BLaER1 treated with 17β-estradiol and CSF1 and Interleukin-3, amounts not matched to agents 10 nM and 100 nM (cell line): ENCODE measurements around the gene EYS.
"Not testable (repeated sequence)": the region's sequence is repeated elsewhere in the genome, so short reads cannot be mapped to it uniquely, and the experiment has no call there.

Experiments
- H3K27ac ChIP-seq, 11 experiments: shearing (Covaris generic); formaldehyde crosslinking; 2 replicates each; pipeline ENCODE4 v1.8.1; 2022
- H3K27me3 ChIP-seq, 11 experiments: shearing (Covaris generic); formaldehyde crosslinking; 2 replicates each; pipeline ENCODE4 v1.8.1; 2022
- H3K36me3 ChIP-seq, 11 experiments: shearing (Covaris generic); formaldehyde crosslinking; 2 replicates each; pipeline ENCODE4 v1.8.1; 2022
- H3K4me1 ChIP-seq, 10 experiments: shearing (Covaris generic); formaldehyde crosslinking; 2 replicates each; pipeline ENCODE4 v1.8.1; 2022
- H3K4me2 ChIP-seq, 11 experiments: shearing (Covaris generic); formaldehyde crosslinking; 2 replicates each; pipeline ENCODE4 v1.8.1; 2022
- H3K4me3 ChIP-seq, 10 experiments: shearing (Covaris generic); formaldehyde crosslinking; 2 replicates each; pipeline ENCODE4 v1.8.1; 2022
- H3K9ac ChIP-seq, 11 experiments: shearing (Covaris generic); formaldehyde crosslinking; 2 replicates each; pipeline ENCODE4 v1.8.1; 2022
- H3K9me3 ChIP-seq, 11 experiments: shearing (Covaris generic); formaldehyde crosslinking; replicated peaks in 1 of 11; 2 replicates each; pipeline ENCODE4 v1.8.1; 2022
- H4K20me1 ChIP-seq, 11 experiments: shearing (Covaris generic); formaldehyde crosslinking; 2 replicates each; pipeline ENCODE4 v1.8.1; 2022
- Cebpa-rat ChIP-seq, 11 experiments: shearing (Covaris generic); IDR thresholded peaks; 2 replicates each; pipeline ENCODE4 v1.8.1; 2022

The EYS gene

GRCh38 chr6:64046746-64047208 lies 1660.2 kb downstream of the EYS start:
- Histone ChIP-seq H3K4me2 (no peak overlapping the region), H3K27me3 (no peaks in the 10 kb centered on the region), H3K9ac (no peak overlapping the region), H3K27ac (no peak overlapping the region), H3K9me3 (no peaks in the 10 kb centered on the region; a peak in 1 of 22 replicates), H4K20me1 (no peaks in the 10 kb centered on the region), H3K4me3 (no peak overlapping the region), H3K4me1 (peaks cover 0 to 15% (median 0%) of the 10 kb centered on the region in 10 experiments; a peak in 7 of 20 replicates), H3K36me3 (no peaks in the 10 kb centered on the region)
- TF ChIP-seq Cebpa-rat (IDR thresholded peaks at IDR 0.05), result no peak

DNA sequence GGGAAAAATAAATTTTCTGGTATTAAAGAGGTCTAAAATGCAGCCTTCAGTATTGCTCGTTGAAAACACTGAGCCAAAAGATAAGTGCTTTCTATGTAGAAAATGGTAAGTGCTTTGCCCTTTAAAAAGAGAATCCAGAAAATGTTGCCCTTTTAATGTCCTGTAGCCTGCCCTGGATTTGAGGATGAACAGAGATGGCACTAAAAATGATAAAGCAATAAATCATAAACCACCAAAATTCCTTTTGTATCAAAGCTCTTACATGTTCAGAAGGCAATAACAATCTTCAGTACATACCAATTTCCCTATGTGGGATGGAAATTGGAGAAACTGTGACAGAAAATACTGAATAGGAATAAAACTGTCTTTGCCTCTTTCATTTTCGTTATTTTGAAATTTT lies 1665.7 kb downstream of the EYS start:
- Histone ChIP-seq H3K4me2 (no peak overlapping the region), H3K27ac (no peak overlapping the region), H3K4me1 (no peaks in the 10 kb centered on the region), H3K9me3 (no peaks in the 10 kb centered on the region; a peak in 1 of 22 replicates), H3K9ac (no peak overlapping the region), H3K27me3 (no peaks in the 10 kb centered on the region), H3K4me3 (no peak overlapping the region), H4K20me1 (no peaks in the 10 kb centered on the region), H3K36me3 (no peaks in the 10 kb centered on the region)
- TF ChIP-seq Cebpa-rat (IDR thresholded peaks at IDR 0.05), result no peak

DNA sequence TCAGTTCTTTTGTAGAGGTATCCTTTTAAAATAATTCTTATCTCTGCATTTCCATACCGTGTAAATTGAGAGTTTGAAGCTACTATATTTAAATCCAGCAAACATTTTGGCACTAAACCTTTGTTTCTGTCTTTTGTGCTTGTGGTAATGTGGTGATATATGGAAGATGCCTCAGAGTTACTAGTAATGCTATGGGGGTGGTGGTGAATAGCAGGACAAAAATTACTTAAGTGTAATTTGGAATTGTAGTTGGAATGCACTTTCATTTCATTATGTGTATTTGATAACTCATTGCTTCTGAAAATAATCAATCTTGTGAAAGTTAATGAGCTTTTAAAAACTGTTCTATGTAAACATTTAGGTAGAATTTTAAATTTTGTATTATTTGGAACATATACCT lies 1666.9 kb downstream of the EYS start:
- Histone ChIP-seq H3K4me3 (no peak overlapping the region), H3K9me3 (no peaks in the 10 kb centered on the region), H3K9ac (no peak overlapping the region), H3K4me2 (no peak overlapping the region), H3K27ac (no peak overlapping the region), H3K27me3 (no peaks in the 10 kb centered on the region), H3K4me1 (no peaks in the 10 kb centered on the region), H4K20me1 (no peaks in the 10 kb centered on the region), H3K36me3 (no peaks in the 10 kb centered on the region)
- no peak for TF ChIP-seq Cebpa-rat (IDR thresholded peaks at IDR 0.05)

DNA sequence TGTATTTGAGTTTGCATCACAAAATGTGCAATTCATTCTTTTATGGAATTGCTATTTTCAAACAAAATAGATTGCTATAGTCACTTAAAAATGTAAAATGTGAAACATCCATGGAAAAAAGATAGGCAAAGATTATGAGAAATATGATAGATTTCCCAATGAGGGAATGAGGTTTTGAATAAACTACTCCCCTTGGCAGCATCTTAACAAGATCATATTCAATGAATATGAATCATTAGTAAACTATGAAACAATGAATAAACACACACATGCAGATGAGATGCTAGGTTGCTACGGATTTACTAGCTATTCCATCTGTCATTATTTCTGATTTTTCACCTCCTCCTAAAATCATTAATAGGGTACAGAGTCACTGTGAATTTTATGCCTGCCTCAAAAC lies 1669.6 kb downstream of the EYS start:
- H3K36me3 ChIP-seq, result no peaks in the 10 kb centered on the region
- TF ChIP-seq Cebpa-rat (IDR thresholded peaks at IDR 0.05), result no peak
- H4K20me1 ChIP-seq, result no peaks in the 10 kb centered on the region
- H3K4me3 ChIP-seq, result no peak overlapping the region
- no peaks in the 10 kb centered on the region for H3K4me1 ChIP-seq
- no peaks in the 10 kb centered on the region for H3K27me3 ChIP-seq
- no peak overlapping the region for H3K9ac ChIP-seq
- H3K9me3 ChIP-seq, result no peaks in the 10 kb centered on the region
- no peak overlapping the region for H3K4me2 ChIP-seq
- H3K27ac ChIP-seq, result no peak overlapping the region

GRCh38 chr6:64034910-64035655 lies 1671.9 kb downstream of the EYS start:
- no peaks in the 10 kb centered on the region for H3K36me3 ChIP-seq
- H3K9ac ChIP-seq, result no peak overlapping the region
- H3K9me3 ChIP-seq, result peaks cover 0 to 16% (median 10%) of the 10 kb centered on the region in 11 experiments; a peak in 16 of 22 replicates
- no peaks in the 10 kb centered on the region for H4K20me1 ChIP-seq
- H3K27ac ChIP-seq, result no peak overlapping the region
- no peak overlapping the region for H3K4me3 ChIP-seq
- no peaks in the 10 kb centered on the region for H3K27me3 ChIP-seq
- no peaks in the 10 kb centered on the region for H3K4me1 ChIP-seq
- TF ChIP-seq Cebpa-rat (IDR thresholded peaks at IDR 0.05), result no peak
- H3K4me2 ChIP-seq, result no peak overlapping the region

GRCh38 chr6:64034291-64034690 lies 1672.7 kb downstream of the EYS start:
- H3K4me3 ChIP-seq, result no peak overlapping the region
- H3K9me3 ChIP-seq, result peaks cover 0 to 16% (median 10%) of the 10 kb centered on the region in 11 experiments; a peak in 16 of 22 replicates
- no peaks in the 10 kb centered on the region for H3K27me3 ChIP-seq
- H3K4me2 ChIP-seq, result no peak overlapping the region
- H3K36me3 ChIP-seq, result no peaks in the 10 kb centered on the region
- no peak for TF ChIP-seq Cebpa-rat (IDR thresholded peaks at IDR 0.05)
- H3K4me1 ChIP-seq, result no peaks in the 10 kb centered on the region
- no peak overlapping the region for H3K9ac ChIP-seq
- H4K20me1 ChIP-seq, result no peaks in the 10 kb centered on the region
- no peak overlapping the region for H3K27ac ChIP-seq

DNA sequence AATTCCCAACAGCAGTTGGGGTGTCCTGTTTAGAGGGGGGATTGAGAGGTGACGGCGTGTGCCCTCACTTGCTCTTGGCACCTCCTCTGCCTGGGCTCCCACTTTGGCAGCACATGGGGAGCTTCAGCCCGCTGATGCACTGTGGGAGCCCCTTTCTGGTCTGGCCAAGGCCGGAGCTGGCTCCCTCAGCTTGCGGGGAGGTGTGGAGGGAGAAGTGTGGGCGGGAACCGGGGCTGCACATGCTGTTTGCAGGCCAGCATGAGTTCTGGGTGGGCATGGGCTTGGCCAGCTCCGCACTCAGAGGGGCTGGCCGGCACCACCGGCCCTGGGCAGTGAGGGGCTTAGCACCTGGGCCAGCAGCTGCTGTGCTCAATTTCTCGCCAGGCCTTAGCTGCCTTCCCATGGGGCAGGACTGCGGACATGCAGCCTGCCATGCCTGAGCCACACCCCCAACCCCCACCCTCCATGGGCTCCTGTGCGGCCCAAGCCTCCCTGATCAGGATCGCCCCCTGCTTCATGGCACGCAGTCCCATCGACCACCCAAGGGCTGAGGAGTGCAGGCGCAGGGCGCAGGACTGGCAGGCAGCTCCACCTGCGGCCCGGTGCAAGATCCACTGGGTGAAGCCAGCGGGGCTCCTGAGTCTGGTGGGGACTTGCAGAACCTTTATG lies 1675.9 kb downstream of the EYS start:
- not testable (repeated sequence) for H3K4me1 ChIP-seq, H3K36me3 ChIP-seq, H4K20me1 ChIP-seq, H3K27me3 ChIP-seq, H3K9ac ChIP-seq, H3K4me3 ChIP-seq, H3K4me2 ChIP-seq, H3K27ac ChIP-seq
- peaks cover 0 to 16% (median 10%) of the 10 kb centered on the region in 11 experiments; a peak in 16 of 22 replicates for H3K9me3 ChIP-seq

DNA sequence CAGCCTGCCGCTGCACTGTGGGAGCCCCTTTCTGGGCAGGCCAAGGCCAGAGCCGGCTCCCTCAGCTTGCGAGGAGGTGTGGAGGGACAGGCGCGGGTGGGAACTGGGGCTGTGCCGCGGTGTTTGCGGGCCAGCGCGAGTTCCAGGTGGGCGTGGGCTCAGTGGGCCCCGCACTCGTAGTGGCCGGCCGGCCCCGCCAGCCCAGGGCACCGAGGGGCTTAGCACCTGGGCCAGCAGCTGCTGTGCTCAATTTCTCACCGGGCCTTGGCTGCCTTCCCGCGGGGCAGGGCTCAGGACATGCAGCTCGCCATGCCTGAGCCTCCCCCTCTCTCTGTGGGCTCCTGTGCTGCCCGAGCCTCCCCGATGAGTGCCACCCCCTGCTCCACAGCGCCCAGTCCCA lies 1683.3 kb downstream of the EYS start:
- H3K36me3 ChIP-seq, result no peaks in the 10 kb centered on the region
- H4K20me1 ChIP-seq, result no peaks in the 10 kb centered on the region
- no peaks in the 10 kb centered on the region for H3K27me3 ChIP-seq
- no peak overlapping the region for H3K4me3 ChIP-seq
- H3K4me1 ChIP-seq, result no peaks in the 10 kb centered on the region
- no peak overlapping the region for H3K9ac ChIP-seq
- no peak overlapping the region for H3K4me2 ChIP-seq
- H3K27ac ChIP-seq, result no peak overlapping the region
- peaks cover 8 to 27% (median 16%) of the 10 kb centered on the region in 11 experiments for H3K9me3 ChIP-seq
- no peak for TF ChIP-seq Cebpa-rat (IDR thresholded peaks at IDR 0.05)

DNA sequence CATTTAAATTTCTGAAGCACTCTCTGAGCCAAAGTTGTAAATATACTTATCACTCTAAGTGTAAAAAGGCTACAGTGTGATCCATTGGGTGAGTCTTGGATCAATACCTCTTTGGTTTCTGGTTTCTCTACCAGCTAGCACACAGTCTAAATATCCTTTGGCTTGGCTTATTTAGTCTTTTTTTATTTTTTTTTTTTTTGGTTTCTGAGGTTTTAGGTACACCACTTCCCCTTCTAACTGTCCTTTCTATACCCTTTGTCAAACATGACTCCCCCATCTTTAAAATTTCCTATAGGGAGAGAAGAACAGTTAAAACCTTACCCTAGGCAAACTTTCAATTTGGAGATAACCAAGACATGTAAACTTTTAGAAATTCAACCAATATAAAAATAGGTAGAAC lies 1692.4 kb downstream of the EYS start:
- Histone ChIP-seq H3K4me2 (peak overlapping the region in 5 of 11 experiments; percentile 18 to 51 (median 30); a peak in 6 of 22 replicates), H4K20me1 (no peaks in the 10 kb centered on the region), H3K9me3 (no peaks in the 10 kb centered on the region), H3K36me3 (no peaks in the 10 kb centered on the region), H3K4me3 (no peak overlapping the region), H3K27ac (no peak overlapping the region), H3K4me1 (peaks cover 0 to 42% (median 23%) of the 10 kb centered on the region in 10 experiments; a peak in 14 of 20 replicates), H3K9ac (no peak overlapping the region), H3K27me3 (no peaks in the 10 kb centered on the region)
- no peak for TF ChIP-seq Cebpa-rat (IDR thresholded peaks at IDR 0.05)
